ENCODE measurements around the gene SLC19A1. TPM values are rescaled to one million over a fixed set of nuclear protein-coding genes. Genes with fewer than 3 reads are reported as not detected.

SLC19A1 gene
- total RNA-seq, 4 donors from 2014 or later: 10.7 to 70.8 (median 30.5) TPM

DNA sequence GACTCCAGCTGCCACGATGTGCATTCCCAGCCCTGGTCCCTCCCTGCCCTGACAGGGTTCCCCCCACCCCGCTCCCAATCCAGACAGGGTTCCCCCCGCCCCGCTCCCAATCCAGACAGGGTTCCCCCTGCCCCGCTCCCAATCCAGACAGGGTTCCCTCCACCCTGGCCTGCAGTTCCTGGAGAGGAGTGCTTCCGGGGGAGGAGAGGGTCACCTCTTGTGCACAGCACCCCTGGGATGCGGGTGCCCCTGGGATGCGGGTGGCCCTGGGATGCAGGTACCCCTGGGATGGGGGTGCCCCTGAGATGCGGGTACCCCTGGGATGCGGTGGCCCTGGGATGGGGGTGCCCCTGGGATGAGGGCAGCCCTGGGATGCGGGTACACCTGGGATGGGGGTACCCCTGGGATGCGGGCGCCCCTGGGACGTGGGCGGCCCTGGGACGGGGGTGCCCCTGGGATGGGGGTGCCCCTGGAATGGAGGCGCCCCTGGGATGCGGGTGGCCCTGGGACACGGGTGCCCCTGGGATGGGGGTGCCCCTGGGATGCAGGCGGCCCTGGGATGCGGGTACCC lies 36.7 kb upstream of the SLC19A1 start:
- Histone ChIP-seq H3K4me1 (no peaks in the 10 kb centered on the region), H3K36me3 (no peaks in the 10 kb centered on the region), H3K9me3 (no peaks in the 10 kb centered on the region), H3K4me3 (no peak overlapping the region), H3K27me3 (no peaks in the 10 kb centered on the region), H3K27ac (no peak overlapping the region)
- TF ChIP-seq POLR2A (IDR thresholded peaks at IDR 0.05) (no peak), CTCF (IDR thresholded peaks at IDR 0.05) (no peak)
- peak in 2 of 3 donors; percentile 30 to 42 for DNase-seq

- H3K4me1 ChIP-seq: no peaks in the 10 kb centered on the region
- no peak overlapping the region for H3K4me3 ChIP-seq
- no peaks in the 10 kb centered on the region for H3K27me3 ChIP-seq
- TF ChIP-seq POLR2A (IDR thresholded peaks at IDR 0.05): no peak
- TF ChIP-seq CTCF (IDR thresholded peaks at IDR 0.05): no peak
- H3K36me3 ChIP-seq: no peaks in the 10 kb centered on the region
- DNase-seq: peak in 2 of 3 donors; percentile 39 to 40
- no peak overlapping the region for H3K27ac ChIP-seq
- no peaks in the 10 kb centered on the region for H3K9me3 ChIP-seq
Observed at GRCh38 chr21:45578176-45578801, 36.0 kb upstream of the SLC19A1 start.

DNA sequence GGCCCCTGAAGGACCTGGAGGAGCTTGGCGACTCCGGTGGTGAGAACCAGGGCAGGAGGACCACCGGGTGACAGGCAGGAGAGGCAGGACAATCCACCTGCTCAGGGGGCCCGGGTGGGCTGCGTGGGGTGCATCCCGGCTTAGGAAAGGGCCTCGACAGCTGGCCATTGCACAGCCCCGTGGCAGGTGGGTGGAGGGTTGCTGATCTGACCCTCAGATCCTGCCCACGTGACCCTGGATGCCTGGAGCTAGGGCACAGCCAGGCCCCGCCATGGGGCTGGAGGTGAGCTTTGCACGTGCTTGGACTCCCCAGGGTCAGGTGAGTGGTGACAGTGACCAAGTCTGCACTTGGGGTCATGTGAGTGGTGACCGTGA lies 35.5 kb upstream of the SLC19A1 start:
- H3K4me3 ChIP-seq: no peak overlapping the region
- no peaks in the 10 kb centered on the region for H3K4me1 ChIP-seq
- H3K27me3 ChIP-seq: no peaks in the 10 kb centered on the region
- H3K36me3 ChIP-seq: no peaks in the 10 kb centered on the region
- peak in 2 of 3 donors; percentile 35 to 36 for DNase-seq
- no peak overlapping the region for H3K27ac ChIP-seq
- TF ChIP-seq POLR2A (IDR thresholded peaks at IDR 0.05) (no peak), CTCF (IDR thresholded peaks at IDR 0.05) (no peak)
- no peaks in the 10 kb centered on the region for H3K9me3 ChIP-seq

DNA sequence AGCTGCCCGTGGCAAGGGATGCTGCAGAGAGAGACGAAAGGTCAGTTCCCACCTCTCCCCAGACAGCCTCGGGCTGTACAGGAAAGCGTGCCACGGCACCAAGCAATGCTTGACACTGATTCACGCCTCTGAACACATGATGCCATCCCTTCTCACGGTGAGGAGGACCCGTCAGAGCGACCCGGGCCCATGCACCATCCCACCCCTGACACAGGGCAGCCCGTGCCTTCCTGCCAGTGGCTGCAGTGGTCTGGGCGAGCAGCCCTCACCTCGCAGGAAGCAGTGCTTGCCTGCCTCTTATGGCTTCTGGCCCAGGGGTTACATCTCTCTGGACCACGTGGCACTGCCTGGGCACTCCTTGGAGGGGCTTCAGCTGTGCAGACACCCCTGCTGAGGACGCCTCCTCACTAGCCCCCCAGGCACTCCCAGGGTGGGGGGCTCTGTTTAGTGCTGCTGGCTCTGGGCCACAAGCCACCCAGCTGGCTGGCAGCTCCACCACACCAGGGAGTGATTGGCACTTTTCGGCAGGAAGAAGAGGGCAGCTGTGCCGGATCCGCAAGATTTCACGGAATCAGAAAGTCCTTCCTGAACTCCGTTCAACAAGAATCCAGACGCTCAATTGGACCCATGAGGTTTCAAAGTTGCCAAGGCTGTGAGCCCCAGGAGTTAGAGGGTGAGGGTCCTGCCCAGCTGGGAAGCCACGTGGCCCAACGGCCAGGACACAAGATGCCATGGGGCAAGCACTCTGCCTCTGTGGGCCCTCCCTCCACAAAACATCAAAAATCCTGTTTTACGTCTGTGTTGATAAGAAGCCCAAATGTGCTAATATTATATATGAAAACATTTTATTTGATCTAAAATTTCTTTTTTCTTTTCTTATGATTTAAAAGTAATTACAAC lies 34.8 kb upstream of the SLC19A1 start:
- H3K27ac ChIP-seq: no peak overlapping the region
- TF ChIP-seq CTCF (IDR thresholded peaks at IDR 0.05) (no peak), POLR2A (IDR thresholded peaks at IDR 0.05) (no peak)
- no peaks in the 10 kb centered on the region for H3K27me3 ChIP-seq
- H3K4me3 ChIP-seq: no peak overlapping the region
- peaks cover 0 to 2% (median 0%) of the 10 kb centered on the region in 4 donors for H3K4me1 ChIP-seq
- H3K9me3 ChIP-seq: no peaks in the 10 kb centered on the region
- no peaks in the 10 kb centered on the region for H3K36me3 ChIP-seq
- peak in 2 of 3 donors; percentile 37 to 40 for DNase-seq

DNA sequence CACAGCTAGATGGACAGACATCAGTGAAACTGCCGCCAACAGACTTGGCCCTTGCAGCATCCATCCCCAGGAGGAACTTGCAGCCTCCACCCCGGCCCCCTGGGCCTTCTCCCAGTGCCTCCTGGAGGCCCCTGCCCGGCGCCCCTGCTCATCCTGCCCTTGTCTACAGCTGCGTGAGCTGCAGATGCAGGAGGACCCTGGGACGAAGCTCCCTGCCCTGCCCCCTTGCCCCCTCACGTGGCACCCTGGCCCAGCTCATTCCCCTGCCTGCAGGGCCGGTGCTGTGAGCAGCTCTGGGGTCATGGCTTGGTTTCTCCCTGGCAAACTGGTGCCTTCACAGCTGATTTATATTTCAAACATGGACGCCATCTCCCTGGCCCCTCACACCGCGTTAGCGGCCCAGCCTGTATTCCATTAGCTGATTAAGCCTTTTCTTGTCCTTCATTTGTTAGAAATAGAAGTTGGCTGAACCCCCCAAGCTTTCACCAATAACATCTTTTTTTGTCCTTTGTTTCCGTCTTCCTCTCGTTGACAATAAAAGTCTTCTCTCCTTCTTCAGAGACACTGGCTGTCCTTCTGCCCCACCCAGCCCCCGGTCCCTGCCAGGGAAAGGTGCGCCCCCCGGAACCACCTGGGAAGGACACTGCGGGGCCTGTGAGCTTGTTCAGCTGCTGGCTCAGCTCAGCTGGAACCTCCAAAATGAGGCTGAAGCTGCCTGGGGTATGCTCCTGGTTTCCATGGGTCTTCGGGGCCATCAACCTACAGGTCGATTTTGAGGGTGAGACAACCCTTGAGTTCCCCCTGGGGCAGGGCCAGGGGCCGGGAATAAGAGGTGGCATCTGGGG lies 34.0 kb upstream of the SLC19A1 start:
- DNase-seq: peak in 2 of 3 donors; percentile 24 to 42
- no peak overlapping the region for H3K4me3 ChIP-seq
- H3K4me1 ChIP-seq: peaks cover 0 to 5% (median 0%) of the 10 kb centered on the region in 4 donors

More for the DNA sequence above, 34.0 kb upstream of the SLC19A1 start:
- H3K27me3 ChIP-seq: no peaks in the 10 kb centered on the region
- no peaks in the 10 kb centered on the region for H3K9me3 ChIP-seq
- H3K27ac ChIP-seq: no peak overlapping the region
- no peaks in the 10 kb centered on the region for H3K36me3 ChIP-seq
- TF ChIP-seq CTCF (IDR thresholded peaks at IDR 0.05) (no peak), POLR2A (IDR thresholded peaks at IDR 0.05) (no peak)

All from Peyer's patch (tissue), 4 donors.